ENCODE data around the gene SLC26A5. TPM values are rescaled to one million over a fixed set of nuclear protein-coding genes. Genes with fewer than 3 reads are reported as not detected.
"Not testable (repeated sequence)": the region's sequence is repeated elsewhere in the genome, so short reads cannot be mapped to it uniquely, and the experiment has no call there.

The SLC26A5 gene
- total and polyA plus RNA-seq, 8 donors: 0.68 to 1.6 (median 1.0) TPM

- H3K4me3 ChIP-seq: no peak overlapping the region
- no peaks in the 10 kb centered on the region for H3K9me3 ChIP-seq
- no peaks in the 10 kb centered on the region for H3K27me3 ChIP-seq
- no peak for DNase-seq
- no peaks in the 10 kb centered on the region for H3K36me3 ChIP-seq
- TF ChIP-seq CTCF (IDR thresholded peaks at IDR 0.05): no peak
- intact Hi-C loops (cut with DNase I): no loop called here
- H3K27ac ChIP-seq: no peak overlapping the region
- ATAC-seq: no peak
- H3K4me1 ChIP-seq: no peaks in the 10 kb centered on the region
Measured at GRCh38 chr7:103423467-103424179, 22.4 kb downstream of the SLC26A5 start.

GRCh38 chr7:103420857-103421384 lies 25.1 kb downstream of the SLC26A5 start:
- H3K36me3 ChIP-seq: no peaks in the 10 kb centered on the region
- H3K4me1 ChIP-seq: no peaks in the 10 kb centered on the region
- intact Hi-C loops (cut with DNase I): no loop called here
- TF ChIP-seq CTCF (IDR thresholded peaks at IDR 0.05): no peak
- no peaks in the 10 kb centered on the region for H3K27me3 ChIP-seq
- no peak for DNase-seq
- no peak overlapping the region for H3K4me3 ChIP-seq
- no peak for ATAC-seq
- no peaks in the 10 kb centered on the region for H3K9me3 ChIP-seq
- no peak overlapping the region for H3K27ac ChIP-seq

- Histone ChIP-seq H3K9me3 (no peaks in the 10 kb centered on the region), H3K4me1 (no peaks in the 10 kb centered on the region)
- no peak for TF ChIP-seq CTCF (IDR thresholded peaks at IDR 0.05)
Measured at GRCh38 chr7:103418241-103418640, 27.8 kb downstream of the SLC26A5 start.

GRCh38 chr7:103413407-103413806 lies 32.6 kb downstream of the SLC26A5 start:
- no peaks in the 10 kb centered on the region for H3K36me3 ChIP-seq
- no peak overlapping the region for H3K27ac ChIP-seq
- no peaks in the 10 kb centered on the region for H3K9me3 ChIP-seq
- no peaks in the 10 kb centered on the region for H3K27me3 ChIP-seq
- no peaks in the 10 kb centered on the region for H3K4me1 ChIP-seq
- TF ChIP-seq CTCF (IDR thresholded peaks at IDR 0.05): no peak
- H3K4me3 ChIP-seq: no peak overlapping the region
- DNase-seq (no peak), ATAC-seq (no peak)
- intact Hi-C loops (cut with DNase I): no loop called here

More at GRCh38 chr7:103418241-103418640, 27.8 kb downstream of the SLC26A5 start:
- ATAC-seq (no peak), DNase-seq (no peak)
- no peaks in the 10 kb centered on the region for H3K36me3 ChIP-seq
- no peaks in the 10 kb centered on the region for H3K27me3 ChIP-seq
- no peak overlapping the region for H3K4me3 ChIP-seq
- intact Hi-C loops (cut with DNase I): no loop called here
- no peak overlapping the region for H3K27ac ChIP-seq

- Histone ChIP-seq H3K27ac (no peak overlapping the region), H3K27me3 (no peaks in the 10 kb centered on the region), H3K36me3 (no peaks in the 10 kb centered on the region), H3K4me3 (no peak overlapping the region), H3K4me1 (no peaks in the 10 kb centered on the region), H3K9me3 (no peaks in the 10 kb centered on the region)
- TF ChIP-seq CTCF (IDR thresholded peaks at IDR 0.05): no peak
- ATAC-seq (no peak), DNase-seq (no peak)
- intact Hi-C loops (cut with DNase I): no loop called here
Measured at GRCh38 chr7:103412151-103412550, 33.9 kb downstream of the SLC26A5 start.

- DNase-seq; H3K4me3 ChIP-seq; H3K36me3 ChIP-seq; H3K9me3 ChIP-seq; ATAC-seq; H3K27me3 ChIP-seq; H3K4me1 ChIP-seq; intact Hi-C loops (cut with DNase I); H3K27ac ChIP-seq: not testable (repeated sequence)
Measured at GRCh38 chr7:103405789-103406613, 40.0 kb downstream of the SLC26A5 start.

- H3K27me3 ChIP-seq; H3K4me1 ChIP-seq; DNase-seq; ATAC-seq; H3K27ac ChIP-seq; H3K4me3 ChIP-seq; H3K9me3 ChIP-seq; intact Hi-C loops (cut with DNase I); H3K36me3 ChIP-seq: not testable (repeated sequence)
Measured at GRCh38 chr7:103399687-103400086, 46.3 kb downstream of the SLC26A5 start.

All from left lung (tissue), 10 donors.